GM18498 (cell line): ENCODE results near the gene PMM1.
A peak's percentile ranks its signal among the peaks of the same experiment; 100 is the strongest.
"Not testable (repeated sequence)": the region's sequence is repeated elsewhere in the genome, so short reads cannot be mapped to it uniquely, and the experiment has no call there.

ENCODE experiments used
- ATAC-seq: cut with Tn5 transposase; IDR thresholded peaks from one replicate; pipeline ENCODE4 v1.9.1; 2021; ENCODE audit warnings: mild to moderate bottlenecking, moderate library complexity; ENCODE audit not compliant: unreplicated experiment

The PMM1 gene

DNA sequence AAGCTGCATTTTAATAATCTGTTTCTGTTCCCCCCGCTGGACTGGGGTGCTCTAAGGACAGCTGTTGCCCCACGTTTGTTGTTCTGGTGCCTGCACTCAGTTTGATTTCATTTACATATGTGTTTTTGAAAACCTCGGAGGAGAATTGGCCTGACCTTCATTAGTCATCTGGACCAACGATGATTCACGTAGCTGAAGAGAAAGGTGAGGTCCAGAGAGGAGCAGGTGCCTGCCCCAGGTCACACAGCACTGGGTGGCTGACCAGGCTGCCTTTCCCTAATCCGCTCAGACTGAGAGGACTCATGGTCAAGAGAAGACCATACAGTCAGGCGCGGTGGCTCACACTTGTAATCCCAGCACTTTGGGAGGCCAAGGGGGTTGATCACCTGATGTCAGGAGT, 25.1 kb downstream of the PMM1 start:
- ATAC-seq: no peak

DNA sequence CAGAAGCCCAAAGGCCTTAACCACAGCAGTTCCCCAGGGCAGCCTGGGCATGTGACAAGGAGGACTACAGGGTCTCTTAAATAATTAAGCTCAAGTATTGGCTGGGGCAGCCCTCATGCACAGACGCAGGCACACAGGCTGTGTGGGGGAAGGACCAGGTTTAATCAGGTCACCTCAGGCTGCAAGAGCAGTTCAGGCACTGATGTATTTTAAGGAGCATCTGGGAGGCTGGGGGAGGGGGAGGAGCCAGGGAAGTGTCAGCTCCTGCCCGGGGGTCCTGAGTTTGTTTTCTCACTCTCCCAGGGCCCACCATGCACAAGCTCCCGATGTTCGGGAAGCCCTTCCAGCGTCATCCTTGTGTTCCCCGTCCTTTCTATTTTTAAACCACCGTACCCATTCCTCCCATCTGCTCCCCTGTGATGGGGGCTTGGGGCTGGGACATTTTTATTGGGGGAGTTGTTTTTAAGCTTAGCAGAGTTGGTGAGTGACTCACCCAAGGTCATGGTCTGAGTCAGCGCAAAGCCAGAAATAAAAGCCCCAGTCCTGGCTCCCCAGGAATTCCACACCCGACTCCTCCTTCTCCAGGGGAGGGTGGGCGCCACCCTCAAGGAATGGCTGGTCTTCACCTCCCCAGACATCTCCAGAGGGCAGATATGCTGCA, 26.5 kb downstream of the PMM1 start:
- no peak for ATAC-seq

GRCh38 chr22:41562461-41562860, 27.2 kb downstream of the PMM1 start:
- ATAC-seq: no peak

- ATAC-seq: no peak
These were observed 27.9 kb downstream of the PMM1 start for GRCh38 chr22:41561788-41562187.

DNA sequence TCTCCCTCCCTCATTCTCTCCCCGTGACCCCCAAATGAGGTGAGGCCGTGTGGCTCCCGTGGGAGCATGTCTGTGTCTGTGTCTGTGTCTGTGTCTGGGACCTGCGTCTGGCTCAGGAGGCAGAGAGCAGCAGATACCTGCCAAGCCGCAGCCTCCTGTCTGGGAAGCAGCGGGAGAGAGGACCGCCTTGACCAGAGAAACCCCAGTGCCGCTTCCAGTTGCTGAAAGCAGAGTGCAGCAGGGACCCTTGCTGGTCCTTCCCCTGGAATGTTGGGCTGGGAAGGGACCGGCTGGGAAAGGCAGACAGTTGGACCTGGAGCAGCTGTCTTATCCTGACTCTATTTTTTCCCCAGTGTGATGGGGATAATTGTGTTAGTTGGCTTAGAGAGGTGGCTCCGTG, 28.3 kb downstream of the PMM1 start:
- no peak for ATAC-seq

DNA sequence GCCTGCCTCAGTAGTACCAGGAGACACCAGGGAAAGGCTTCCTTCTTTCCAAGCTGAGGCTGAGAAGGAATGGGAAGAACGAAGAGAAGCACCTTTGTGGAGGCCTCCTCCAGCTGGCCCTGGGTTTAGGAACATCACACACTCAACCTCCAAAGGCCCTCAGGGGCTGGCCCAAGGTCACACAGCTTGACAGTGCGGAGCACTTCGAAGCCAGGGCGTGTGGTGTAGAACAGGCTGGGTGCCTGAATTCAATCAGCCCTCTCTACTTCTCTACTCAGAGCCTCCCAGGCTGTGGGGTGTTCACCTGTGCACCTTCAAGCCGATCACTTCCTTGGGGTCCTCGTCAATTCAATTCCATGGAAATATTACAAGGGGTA, 29.6 kb downstream of the PMM1 start:
- no peak for ATAC-seq

DNA sequence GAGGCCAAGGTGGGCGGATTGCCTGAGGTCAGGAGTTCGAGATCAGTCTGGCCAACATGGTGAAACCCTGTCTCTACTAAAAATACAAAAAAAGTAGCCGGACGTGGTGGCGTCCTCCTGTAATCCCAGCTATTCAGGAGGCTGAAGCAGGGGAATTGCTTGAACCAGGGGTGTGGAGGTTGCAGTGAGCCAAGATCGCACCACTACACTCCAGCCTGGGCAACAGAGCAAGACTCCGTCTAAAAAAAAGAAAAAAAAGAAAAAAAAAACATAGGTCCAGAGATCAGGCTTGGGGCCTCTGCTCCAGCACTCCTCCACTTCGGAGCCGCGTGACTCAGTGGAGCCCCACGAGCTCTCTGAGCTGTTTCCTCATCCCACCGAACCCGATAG, 31.4 kb downstream of the PMM1 start:
- not testable (repeated sequence) for ATAC-seq

DNA sequence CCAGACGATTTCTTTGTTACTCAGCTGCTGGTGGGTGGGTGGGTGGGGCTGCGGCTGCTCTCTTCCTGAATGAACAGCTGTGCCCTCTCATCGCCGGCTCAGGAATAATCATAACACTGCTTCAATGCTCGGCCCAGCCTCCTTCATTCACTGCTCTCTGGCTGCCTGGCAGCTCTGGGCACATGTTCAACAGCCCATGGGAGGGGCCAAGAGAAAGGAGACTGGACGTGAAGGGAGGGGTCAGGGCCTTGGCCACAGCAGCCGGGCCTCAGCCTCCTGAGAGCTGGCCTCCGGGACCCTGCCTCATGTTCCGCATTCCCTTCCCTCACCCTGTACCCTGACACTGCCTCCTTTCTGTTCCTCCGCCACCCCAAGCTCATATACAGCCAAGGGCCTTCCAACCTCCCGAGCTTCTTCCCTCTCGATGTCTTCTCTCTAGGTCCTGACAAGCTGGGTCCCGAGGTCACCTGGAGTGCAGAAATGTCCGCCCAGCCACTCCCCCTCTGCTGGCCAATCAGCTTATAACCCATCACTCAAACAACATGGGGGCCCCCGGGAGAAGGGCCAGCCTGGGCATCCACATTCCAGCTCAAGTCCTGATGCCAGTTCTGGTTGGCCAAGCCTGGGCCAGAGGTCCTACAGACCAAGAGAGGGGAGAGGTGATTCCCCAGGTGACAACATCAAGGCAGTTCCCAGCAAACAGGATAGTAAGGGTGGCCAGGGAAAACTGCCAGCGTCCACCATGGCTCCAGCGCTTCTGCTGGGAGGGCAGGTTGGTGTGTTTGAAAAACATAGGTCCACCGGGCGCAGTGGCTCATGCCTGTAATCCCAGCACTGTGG, 32.0 kb downstream of the PMM1 start:
- no peak for ATAC-seq

DNA sequence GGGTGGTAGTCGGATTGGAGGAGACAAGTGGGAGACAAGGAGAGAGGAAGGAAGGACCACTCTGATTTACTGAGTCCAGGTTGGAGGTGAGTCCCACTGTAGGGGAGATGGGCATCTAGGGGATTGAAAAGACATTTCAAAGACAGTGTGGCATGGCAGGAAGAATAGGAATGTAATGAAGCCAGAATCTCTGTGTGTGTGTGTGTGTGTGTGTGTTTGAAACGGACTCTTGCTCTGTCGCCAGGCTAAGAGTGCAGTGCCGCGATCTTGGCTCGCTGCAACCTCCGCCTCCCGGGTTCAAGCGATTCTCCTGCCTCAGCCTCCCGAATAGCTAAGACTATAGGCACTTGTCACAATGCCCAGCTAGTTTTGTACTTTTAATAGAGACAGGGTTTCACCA, 33.1 kb downstream of the PMM1 start:
- no peak for ATAC-seq

DNA sequence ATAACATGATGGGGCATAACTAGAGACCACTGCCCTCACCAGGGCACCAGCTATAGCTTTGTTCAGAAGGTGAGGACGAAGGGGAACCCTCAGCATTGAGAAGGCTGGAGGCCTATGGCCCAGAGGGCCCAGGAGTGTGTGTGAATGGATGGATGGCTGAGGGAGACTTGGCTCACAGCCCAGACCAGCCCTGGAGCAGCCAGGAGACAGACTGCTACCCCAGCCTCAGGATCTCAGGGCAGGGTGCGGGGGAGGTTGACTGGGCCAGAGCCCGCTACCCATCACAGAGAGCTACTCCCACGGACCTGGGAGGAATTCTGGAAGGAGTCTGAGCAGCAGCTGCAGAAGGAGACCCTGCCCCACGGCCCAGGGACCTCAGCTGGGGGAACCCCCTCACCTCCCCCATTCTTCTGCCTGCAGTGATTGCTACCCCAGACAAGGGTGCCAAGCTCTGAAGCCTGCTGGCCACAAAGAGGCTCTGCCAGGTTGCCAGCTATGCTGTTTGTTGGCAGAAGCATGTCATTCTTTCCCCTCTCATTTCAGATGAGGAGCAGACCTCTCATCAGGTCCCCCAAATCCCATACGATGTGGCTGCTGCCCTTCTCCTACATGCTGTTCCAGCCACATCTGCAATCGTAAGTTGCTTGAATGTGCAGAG, 34.2 kb downstream of the PMM1 start:
- ATAC-seq: no peak

DNA sequence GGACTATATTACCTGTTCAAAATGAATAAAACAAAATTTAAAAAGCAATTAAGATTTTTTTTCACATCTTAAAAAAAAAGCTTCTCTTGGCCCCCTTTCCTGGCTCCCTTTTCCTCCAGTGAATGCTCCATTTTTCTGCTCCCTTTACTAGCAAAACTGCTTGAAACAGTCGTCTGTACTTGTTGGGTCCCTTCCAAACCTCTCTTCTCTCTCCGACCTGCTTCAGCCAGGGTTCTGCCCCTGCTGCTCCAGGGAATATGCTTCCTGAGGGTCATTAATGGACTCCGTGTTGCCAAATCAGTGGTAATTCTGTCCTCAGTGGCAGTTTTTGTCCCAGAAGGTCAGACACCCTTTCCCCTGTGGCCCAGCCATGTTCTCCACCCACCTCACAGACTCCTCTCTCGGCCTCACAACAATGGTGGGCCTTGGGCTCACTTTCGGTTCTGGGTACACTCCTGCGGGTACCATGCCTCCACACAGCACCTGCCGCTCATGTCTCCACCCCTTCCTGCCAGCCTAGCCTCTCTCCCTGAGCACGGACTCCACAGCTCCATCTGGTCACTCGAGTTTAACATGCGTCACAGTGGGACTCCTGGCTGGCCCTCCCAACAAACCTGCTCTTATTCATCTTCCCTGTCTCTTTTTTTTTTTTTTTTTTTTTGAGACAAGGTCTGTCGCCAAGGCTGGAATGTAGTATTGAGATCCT, 37.6 kb downstream of the PMM1 start:
- no peak for ATAC-seq

DNA sequence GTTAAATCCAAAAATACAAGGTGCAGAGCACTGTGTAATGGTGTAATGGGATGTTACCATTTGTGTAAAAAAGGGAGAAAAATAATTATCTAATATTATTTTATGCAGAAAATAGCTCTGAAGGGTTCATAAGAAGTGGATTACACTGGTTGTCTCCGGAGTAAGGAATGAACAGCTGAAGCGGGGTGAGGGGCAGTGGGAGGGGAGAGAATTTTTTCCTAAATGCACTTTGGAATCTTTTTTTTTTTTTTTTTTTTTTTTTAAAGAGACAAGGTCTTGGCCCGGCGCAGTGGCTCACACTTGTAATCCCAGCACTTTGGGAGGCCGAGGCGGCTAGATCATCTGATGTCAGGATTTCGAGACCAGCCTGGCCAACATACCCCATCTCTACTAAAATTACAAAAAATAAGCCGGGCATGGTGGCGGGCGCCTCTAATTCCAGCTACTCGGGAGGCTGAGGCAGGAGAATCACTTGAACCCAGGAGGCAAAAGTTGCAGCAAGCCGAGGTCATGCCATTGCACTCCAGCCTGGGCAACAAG, 38.6 kb downstream of the PMM1 start:
- no peak for ATAC-seq

DNA sequence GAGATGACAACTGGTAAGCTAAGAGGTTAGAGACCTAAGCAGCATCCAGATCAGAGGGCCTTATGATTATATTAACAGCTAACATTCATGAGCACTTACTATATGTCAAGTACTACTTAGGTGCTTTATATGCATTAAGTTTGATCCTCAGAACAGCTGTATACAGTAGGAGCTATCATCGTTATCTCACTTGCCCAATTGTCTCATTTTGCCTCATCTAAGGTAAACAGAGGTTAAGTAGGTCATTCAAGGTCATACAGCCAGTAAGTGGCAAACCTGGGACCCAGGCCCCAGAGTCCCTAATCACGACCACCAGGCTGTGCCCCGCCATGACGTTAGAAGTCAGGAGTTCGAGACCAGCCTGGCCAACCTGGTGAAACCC, 40.8 kb downstream of the PMM1 start:
- ATAC-seq: no peak

DNA sequence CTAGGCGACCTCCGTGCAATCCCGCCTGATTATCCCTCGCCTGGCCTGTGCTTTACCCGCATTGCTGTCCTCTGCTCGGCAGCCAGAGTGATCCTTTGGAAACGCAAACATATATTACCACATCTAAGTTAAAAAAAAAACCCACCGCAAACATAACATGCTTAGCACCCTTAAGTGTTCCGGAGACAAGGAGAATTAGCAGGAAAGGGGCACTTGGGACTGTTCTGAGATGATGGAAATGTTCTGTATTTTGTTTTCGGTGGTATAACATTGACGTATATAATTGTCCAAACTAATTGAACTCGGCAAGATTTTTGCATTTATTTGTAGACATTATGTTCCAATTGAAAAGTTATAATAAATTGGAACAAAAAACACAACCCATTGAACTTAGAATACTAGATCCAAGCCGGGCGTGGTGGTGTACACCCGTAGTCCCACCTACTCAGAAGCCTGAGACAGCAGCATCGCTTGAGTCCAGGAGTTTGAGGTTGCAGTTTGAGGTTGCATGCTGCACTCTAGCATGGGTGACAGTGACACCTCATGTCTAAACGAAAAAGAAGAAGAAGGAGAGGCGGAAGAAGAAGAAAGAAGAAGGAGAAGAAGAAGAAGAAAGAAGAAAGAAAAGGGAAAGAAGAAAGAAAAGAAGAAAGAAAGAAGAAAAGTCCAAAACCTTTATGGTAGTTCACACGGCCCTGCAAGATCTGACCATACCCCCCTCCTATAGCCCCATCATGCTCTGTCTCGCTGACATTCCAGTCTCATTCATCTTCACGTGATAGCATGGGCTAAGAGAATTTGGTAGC, 44.8 kb downstream of the PMM1 start:
- no peak for ATAC-seq

- ATAC-seq: peak; percentile 93
These were observed 45.6 kb downstream of the PMM1 start, which contains the start of gene POLR3H for GRCh38 chr22:41543854-41544670. POLR3H (minus strand) TSS chr22:41544470; CDS start chr22:41544101, 369 bp downstream.

DNA sequence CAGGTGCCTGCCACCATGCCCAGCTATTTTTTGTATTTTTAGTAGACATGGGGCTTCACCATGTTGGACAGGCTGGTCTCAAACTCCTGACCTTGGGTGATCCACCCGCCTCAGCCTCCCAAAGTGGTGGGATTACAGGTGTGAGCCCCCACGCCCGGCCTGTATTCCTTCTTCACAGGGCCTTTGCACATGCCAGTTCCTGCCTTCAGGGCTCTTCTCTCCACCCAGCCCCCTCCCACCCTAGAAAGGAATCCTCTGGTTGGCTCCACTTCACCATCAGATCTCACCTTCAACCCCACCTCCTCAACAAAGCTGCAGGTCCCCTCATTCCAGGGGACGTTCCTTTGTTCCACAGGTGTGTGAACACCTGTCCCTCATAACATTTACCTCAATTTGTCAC, 47.4 kb downstream of the PMM1 start:
- ATAC-seq: no peak

DNA sequence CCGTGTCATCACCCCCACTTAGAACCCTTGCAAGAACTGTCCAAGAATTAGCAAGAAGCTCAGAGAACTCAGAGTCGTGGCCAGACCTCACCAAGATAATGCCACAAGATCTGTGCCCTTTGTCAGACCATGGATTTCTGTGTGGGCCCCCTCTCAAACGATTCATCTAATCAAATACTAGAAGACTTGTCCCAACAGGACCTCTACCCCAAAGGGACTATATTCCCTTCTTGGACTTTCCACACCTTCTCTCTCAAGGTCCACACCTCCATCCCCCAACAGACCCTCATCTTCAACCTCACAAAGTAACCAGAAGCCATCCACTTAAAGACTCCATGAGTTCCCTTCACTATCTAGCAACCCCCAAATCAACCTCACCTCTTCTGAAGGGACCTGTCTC, 48.2 kb downstream of the PMM1 start:
- ATAC-seq: no peak

GRCh38 chr22:41540365-41540764, 49.3 kb downstream of the PMM1 start:
- no peak for ATAC-seq

DNA sequence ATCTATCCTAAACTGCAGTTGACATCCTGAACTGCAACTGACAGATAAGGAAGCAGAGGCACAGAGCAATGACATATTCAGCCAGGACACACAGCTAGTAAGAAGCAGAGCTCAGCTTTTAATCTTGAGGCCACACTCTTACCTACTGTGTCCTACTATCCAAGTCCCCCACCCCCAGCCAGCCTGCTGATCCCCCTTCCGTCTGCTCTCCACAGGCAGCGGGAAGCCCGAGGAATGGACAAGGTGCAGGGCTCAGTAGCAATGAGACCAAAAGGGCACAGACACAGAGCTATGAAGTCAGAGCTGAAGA, 49.7 kb downstream of the PMM1 start:
- ATAC-seq: no peak
